ENCODE data around the gene GREB1L. TPM values are rescaled to one million over a fixed set of nuclear protein-coding genes. Genes with fewer than 3 reads are reported as not detected.

GREB1L gene
- polyA plus RNA-seq, 1 of the 3 experiments (the other 2 are of a cell fraction) = under 0.01 TPM

DNA sequence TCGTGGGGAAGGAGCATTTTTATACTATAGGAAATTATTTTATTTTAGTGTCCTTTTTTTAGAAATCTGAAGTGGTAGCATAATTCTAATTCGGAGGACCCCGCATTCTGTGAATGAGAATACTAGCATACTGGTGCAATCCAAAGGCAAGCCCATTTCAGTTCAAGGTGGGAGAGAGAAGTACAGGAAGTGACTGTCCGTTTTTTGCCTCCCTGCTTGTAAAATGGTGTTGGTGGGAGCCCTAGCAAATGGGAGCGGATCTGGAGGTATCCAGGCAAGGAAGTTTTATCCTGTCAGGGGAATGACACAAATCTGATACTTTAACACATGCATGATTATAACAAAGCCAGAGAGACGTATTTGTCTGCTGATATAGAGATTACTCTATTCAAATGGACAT is 216.8 kb downstream of the GREB1L start:
- ChIA-PET CTCF (interaction anchor here (1.1 kb wide), 1 partner anchor 23 kb away, joined by 3 read pairs; no protein-coding TSS in a partner anchor), POLR2A (no interaction called here)
- Histone ChIP-seq H3K4me2 (no peak overlapping the region), H2AFZ (ENCODE audit: low read depth) (no peak overlapping the region), H3K27me3 (ENCODE audit: insufficient read depth) (peaks cover 25% of the 10 kb centered on the region; the same call in 1 of the 2 replicates), H3F3A (replicated peaks; ENCODE audit: insufficient read depth) (no peaks in the 10 kb centered on the region), H3K9ac (no peak overlapping the region), H3K4me3 (ENCODE audit: low read depth in 2 of 2, low read length in 1 of 2) (no peak overlapping the region), H3K79me2 (ENCODE audit: insufficient read depth) (no peaks in the 10 kb centered on the region), H4K20me1 (ENCODE audit: insufficient read depth) (no peaks in the 10 kb centered on the region), H3K9me3 (no peaks in the 10 kb centered on the region), H3K9me2 (no peaks in the 10 kb centered on the region), H3K36me3 (replicated peaks in 1 of 2; ENCODE audit: control insufficient read depth in 1 of 2, insufficient read depth in 2 of 2, low read length in 1 of 2) (no peaks in the 10 kb centered on the region), H3K4me1 (ENCODE audit: control insufficient read depth in 1 of 2, insufficient read depth in 2 of 2, low read depth in 1 of 2, low read length in 1 of 2) (no peaks in the 10 kb centered on the region), H3K27ac (ENCODE audit: low read depth in 2 of 2, low read length in 1 of 2) (no peak overlapping the region)
- TF ChIP-seq, protein P1, sequence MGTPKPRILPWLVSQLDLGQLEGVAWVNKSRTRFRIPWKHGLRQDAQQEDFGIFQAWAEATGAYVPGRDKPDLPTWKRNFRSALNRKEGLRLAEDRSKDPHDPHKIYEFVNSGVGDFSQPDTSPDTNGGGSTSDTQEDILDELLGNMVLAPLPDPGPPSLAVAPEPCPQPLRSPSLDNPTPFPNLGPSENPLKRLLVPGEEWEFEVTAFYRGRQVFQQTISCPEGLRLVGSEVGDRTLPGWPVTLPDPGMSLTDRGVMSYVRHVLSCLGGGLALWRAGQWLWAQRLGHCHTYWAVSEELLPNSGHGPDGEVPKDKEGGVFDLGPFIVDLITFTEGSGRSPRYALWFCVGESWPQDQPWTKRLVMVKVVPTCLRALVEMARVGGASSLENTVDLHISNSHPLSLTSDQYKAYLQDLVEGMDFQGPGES (IDR thresholded peaks at IDR 0.05; ENCODE audit: low read depth, low read length) = no peak
- TF ChIP-seq RXRA (IDR thresholded peaks at IDR 0.05; ENCODE audit: borderline replicate concordance, low read depth) (no peak), RFX5 (IDR thresholded peaks at IDR 0.05; ENCODE audit: low read length) (no peak), FOXM1 (IDR thresholded peaks at IDR 0.05; ENCODE audit: low read depth) (no peak), GATA2 (CRISPR knock-in tag; IDR thresholded peaks at IDR 0.05) (no peak), TAF1 (IDR thresholded peaks at IDR 0.05; ENCODE audit: borderline replicate concordance, low read depth, low read length) (no peak), FOXJ3 (CRISPR knock-in tag; IDR thresholded peaks at IDR 0.05) (no peak), SMC3 (IDR thresholded peaks at IDR 0.05; ENCODE audit: low read depth, low read length) (no peak), MXI1 (IDR thresholded peaks at IDR 0.05; ENCODE audit: low read depth, low read length) (no peak), USF1 (IDR thresholded peaks at IDR 0.05; ENCODE audit: borderline replicate concordance, low read depth) (no peak), NFIC (IDR thresholded peaks at IDR 0.05; ENCODE audit: borderline replicate concordance) (no peak), TEAD4 (IDR thresholded peaks at IDR 0.05; ENCODE audit: borderline replicate concordance, insufficient read depth) (no peak), EP300 (IDR thresholded peaks at IDR 0.05; ENCODE audit: borderline replicate concordance in 1 of 2, low read depth in 1 of 2, low read length in 1 of 2) (no peak), EZH2phosphoT487 (IDR thresholded peaks at IDR 0.05; ENCODE audit: borderline replicate concordance, low read depth) (no peak), ZBTB33 (IDR thresholded peaks at IDR 0.05; ENCODE audit: borderline replicate concordance, low read depth) (no peak), YY1 (IDR thresholded peaks at IDR 0.05; ENCODE audit: low read depth) (no peak)
- TF ChIP-seq, protein P2, sequence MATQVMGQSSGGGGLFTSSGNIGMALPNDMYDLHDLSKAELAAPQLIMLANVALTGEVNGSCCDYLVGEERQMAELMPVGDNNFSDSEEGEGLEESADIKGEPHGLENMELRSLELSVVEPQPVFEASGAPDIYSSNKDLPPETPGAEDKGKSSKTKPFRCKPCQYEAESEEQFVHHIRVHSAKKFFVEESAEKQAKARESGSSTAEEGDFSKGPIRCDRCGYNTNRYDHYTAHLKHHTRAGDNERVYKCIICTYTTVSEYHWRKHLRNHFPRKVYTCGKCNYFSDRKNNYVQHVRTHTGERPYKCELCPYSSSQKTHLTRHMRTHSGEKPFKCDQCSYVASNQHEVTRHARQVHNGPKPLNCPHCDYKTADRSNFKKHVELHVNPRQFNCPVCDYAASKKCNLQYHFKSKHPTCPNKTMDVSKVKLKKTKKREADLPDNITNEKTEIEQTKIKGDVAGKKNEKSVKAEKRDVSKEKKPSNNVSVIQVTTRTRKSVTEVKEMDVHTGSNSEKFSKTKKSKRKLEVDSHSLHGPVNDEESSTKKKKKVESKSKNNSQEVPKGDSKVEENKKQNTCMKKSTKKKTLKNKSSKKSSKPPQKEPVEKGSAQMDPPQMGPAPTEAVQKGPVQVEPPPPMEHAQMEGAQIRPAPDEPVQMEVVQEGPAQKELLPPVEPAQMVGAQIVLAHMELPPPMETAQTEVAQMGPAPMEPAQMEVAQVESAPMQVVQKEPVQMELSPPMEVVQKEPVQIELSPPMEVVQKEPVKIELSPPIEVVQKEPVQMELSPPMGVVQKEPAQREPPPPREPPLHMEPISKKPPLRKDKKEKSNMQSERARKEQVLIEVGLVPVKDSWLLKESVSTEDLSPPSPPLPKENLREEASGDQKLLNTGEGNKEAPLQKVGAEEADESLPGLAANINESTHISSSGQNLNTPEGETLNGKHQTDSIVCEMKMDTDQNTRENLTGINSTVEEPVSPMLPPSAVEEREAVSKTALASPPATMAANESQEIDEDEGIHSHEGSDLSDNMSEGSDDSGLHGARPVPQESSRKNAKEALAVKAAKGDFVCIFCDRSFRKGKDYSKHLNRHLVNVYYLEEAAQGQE (IDR thresholded peaks at IDR 0.05; ENCODE audit: low read depth, low read length) = no peak
- TF ChIP-seq, protein P3, sequence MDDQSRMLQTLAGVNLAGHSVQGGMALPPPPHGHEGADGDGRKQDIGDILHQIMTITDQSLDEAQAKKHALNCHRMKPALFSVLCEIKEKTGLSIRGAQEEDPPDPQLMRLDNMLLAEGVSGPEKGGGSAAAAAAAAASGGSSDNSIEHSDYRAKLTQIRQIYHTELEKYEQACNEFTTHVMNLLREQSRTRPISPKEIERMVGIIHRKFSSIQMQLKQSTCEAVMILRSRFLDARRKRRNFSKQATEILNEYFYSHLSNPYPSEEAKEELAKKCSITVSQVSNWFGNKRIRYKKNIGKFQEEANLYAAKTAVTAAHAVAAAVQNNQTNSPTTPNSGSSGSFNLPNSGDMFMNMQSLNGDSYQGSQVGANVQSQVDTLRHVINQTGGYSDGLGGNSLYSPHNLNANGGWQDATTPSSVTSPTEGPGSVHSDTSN (IDR thresholded peaks at IDR 0.05) = no peak
- DNase-seq = no peak
- WGBS (ENCODE audit: low lambda C conversion rate) = 40% methylated on average over 6 of the region's 6 CpGs

All from SK-N-SH (cell line).